Neural progenitor cell (in vitro differentiated cells): ENCODE measurements around the gene MED28.
"Not testable (repeated sequence)": the region's sequence is repeated elsewhere in the genome, so short reads cannot be mapped to it uniquely, and the experiment has no call there.

Source experiments
- EZH2 ChIP-seq: fragments of 200-600 bp; sonication (generic); IDR thresholded peaks from 2 replicates; pipeline ENCODE4 v1.6.1; 2017; ENCODE audit warnings: antibody characterized with exemption, mild to moderate bottlenecking, moderate library complexity
- TF ChIP-seq, protein P1 (sequence below): fragments of 200-600 bp; sonication (generic); IDR thresholded peaks from 2 replicates; pipeline ENCODE4 v1.5.1; 2017; ENCODE audit warnings: antibody characterized with exemption, mild to moderate bottlenecking

DNA sequence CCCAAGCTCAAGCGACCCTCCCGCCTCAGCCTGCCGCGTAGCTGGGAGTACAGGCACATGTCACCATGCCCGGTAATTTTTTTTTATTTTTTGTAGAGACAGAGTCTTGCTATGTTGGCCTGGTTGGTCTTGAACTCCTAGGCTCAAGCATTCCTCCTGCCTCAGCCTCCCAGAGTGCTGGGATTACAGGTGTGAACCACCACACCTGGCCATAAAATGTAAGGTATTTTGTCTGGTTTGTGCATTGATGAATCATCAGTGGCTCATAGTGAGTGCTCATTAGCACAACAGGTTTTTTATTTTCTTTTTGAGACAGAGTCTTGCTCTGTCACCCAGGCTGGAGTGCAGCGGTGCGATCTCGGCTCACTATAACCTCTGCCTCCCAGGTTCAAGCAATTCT is 44.8 kb downstream of the MED28 start:
- TF ChIP-seq, protein P1, sequence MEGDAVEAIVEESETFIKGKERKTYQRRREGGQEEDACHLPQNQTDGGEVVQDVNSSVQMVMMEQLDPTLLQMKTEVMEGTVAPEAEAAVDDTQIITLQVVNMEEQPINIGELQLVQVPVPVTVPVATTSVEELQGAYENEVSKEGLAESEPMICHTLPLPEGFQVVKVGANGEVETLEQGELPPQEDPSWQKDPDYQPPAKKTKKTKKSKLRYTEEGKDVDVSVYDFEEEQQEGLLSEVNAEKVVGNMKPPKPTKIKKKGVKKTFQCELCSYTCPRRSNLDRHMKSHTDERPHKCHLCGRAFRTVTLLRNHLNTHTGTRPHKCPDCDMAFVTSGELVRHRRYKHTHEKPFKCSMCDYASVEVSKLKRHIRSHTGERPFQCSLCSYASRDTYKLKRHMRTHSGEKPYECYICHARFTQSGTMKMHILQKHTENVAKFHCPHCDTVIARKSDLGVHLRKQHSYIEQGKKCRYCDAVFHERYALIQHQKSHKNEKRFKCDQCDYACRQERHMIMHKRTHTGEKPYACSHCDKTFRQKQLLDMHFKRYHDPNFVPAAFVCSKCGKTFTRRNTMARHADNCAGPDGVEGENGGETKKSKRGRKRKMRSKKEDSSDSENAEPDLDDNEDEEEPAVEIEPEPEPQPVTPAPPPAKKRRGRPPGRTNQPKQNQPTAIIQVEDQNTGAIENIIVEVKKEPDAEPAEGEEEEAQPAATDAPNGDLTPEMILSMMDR: not testable (repeated sequence)
- not testable (repeated sequence) for TF ChIP-seq EZH2
